ENCODE data around the gene KAZN.

DNA sequence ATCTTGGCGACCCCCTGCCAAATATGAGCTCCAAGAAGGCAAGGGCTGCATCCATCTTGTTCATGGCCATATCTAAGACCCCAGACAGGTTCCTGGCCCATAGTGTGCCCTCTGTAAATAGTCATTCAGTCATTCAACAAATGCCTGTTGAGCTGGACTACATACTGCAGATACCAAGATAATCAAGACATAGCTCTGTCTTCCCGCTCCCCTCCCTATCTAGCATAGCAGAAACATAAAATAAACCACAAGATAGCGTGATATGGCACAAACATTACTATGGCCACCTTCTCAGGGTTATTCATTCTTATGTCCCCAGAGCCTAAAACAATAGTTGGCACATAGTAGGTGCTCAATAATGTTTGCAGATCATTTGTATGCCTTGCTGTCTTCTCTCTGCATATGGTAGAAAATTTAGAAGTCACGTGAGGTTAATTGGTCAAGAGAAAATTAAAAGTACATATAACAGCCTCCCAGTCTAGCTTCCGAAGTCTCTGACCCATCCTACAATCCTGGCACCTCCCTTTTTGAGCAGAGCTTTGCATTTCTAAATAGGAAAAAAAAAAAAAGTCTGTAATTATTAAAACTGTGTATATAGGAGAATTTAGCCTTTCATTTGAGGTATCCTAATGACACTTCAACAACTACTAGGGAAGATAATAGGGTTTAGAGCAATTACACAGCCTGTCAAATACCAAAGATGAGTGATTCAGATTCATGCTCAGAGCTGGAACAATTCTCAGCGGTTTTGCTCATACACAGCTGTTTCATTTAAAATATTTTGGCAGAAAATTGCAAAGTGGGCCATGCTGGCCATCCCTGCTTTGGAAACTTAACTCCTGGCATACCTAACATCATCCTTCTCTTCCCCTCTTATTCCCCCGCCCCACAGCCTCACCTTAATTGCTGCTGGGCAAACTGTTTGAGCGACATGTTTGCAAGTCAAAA, 219.0 kb downstream of the KAZN start:
- TF ChIP-seq POLR2A (IDR thresholded peaks at IDR 0.05): no peak
- TF ChIP-seq POLR2AphosphoS5 (IDR thresholded peaks at IDR 0.05): no peak
- TF ChIP-seq, protein P1, sequence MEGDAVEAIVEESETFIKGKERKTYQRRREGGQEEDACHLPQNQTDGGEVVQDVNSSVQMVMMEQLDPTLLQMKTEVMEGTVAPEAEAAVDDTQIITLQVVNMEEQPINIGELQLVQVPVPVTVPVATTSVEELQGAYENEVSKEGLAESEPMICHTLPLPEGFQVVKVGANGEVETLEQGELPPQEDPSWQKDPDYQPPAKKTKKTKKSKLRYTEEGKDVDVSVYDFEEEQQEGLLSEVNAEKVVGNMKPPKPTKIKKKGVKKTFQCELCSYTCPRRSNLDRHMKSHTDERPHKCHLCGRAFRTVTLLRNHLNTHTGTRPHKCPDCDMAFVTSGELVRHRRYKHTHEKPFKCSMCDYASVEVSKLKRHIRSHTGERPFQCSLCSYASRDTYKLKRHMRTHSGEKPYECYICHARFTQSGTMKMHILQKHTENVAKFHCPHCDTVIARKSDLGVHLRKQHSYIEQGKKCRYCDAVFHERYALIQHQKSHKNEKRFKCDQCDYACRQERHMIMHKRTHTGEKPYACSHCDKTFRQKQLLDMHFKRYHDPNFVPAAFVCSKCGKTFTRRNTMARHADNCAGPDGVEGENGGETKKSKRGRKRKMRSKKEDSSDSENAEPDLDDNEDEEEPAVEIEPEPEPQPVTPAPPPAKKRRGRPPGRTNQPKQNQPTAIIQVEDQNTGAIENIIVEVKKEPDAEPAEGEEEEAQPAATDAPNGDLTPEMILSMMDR (IDR thresholded peaks at IDR 0.05): no peak
- TF ChIP-seq EP300 (IDR thresholded peaks at IDR 0.05): no peak
